ENCODE measurements around the gene SLC22A23. TPM values are rescaled to one million over a fixed set of nuclear protein-coding genes. Genes with fewer than 3 reads are reported as not detected.

The SLC22A23 gene
- polyA plus RNA-seq, 4 donors, result 9.5 to 38.3 (median 15.0) TPM

- DNase-seq (peak; percentile 62 to 69), FAIRE-seq (no peak)
- Histone ChIP-seq H3K4me3 (ENCODE audit: low read depth in 1 of 3, low read length in 3 of 3) (no peak overlapping the region), H3K4me1 (ENCODE audit: control insufficient read depth in 3 of 3, insufficient read depth in 2 of 3, low read depth in 1 of 3, low read length in 2 of 3) (peaks cover 0 to 33% (median 9%) of the 10 kb centered on the region in 3 donors), H3K36me3 (ENCODE audit: control insufficient read depth in 3 of 3, insufficient read depth in 2 of 3, low read depth in 1 of 3, low read length in 3 of 3) (peaks cover 0 to 27% (median 0%) of the 10 kb centered on the region in 3 donors), H3K27ac (ENCODE audit: low read depth in 1 of 3, low read length in 2 of 3) (peak overlapping the region in 1 of 3 donors; percentile 69), H3K27me3 (ENCODE audit: control insufficient read depth in 3 of 3, insufficient read depth in 3 of 3, low read length in 3 of 3) (peaks cover 0 to 2% (median 0%) of the 10 kb centered on the region in 3 donors), H3K9me3 (ENCODE audit: control insufficient read depth in 2 of 2, insufficient read depth in 1 of 2, low read depth in 1 of 2, low read length in 1 of 2) (no peaks in the 10 kb centered on the region)
- 63 to 80% (median 63%) methylated on average over 8 of the region's 8 CpGs for WGBS, 3 donors
Measured at GRCh38 chr6:3418496-3419060, 38.3 kb downstream of the SLC22A23 start.

- peaks cover 0 to 33% (median 9%) of the 10 kb centered on the region in 3 donors for H3K4me1 ChIP-seq (ENCODE audit: control insufficient read depth in 3 of 3, insufficient read depth in 2 of 3, low read depth in 1 of 3, low read length in 2 of 3)
- peaks cover 0 to 38% (median 0%) of the 10 kb centered on the region in 3 donors for H3K36me3 ChIP-seq (ENCODE audit: control insufficient read depth in 3 of 3, insufficient read depth in 2 of 3, low read depth in 1 of 3, low read length in 3 of 3)
- peaks cover 0 to 2% (median 0%) of the 10 kb centered on the region in 3 donors for H3K27me3 ChIP-seq (ENCODE audit: control insufficient read depth in 3 of 3, insufficient read depth in 3 of 3, low read length in 3 of 3)
- WGBS, 3 donors, result 86 to 90% (median 90%) methylated on average over 4 of the region's 4 CpGs
- H3K4me3 ChIP-seq (ENCODE audit: low read depth in 1 of 3, low read length in 3 of 3), result no peak overlapping the region
- H3K27ac ChIP-seq (ENCODE audit: low read depth in 1 of 3, low read length in 2 of 3), result no peak overlapping the region
- peaks cover 0 to 7% of the 10 kb centered on the region in 2 donors for H3K9me3 ChIP-seq (ENCODE audit: control insufficient read depth in 2 of 2, insufficient read depth in 1 of 2, low read depth in 1 of 2, low read length in 1 of 2)
- DNase-seq (no peak), FAIRE-seq (no peak)
Measured at GRCh38 chr6:3417473-3417872, 39.4 kb downstream of the SLC22A23 start.

GRCh38 chr6:3415490-3415889 is 41.4 kb downstream of the SLC22A23 start:
- FAIRE-seq (no peak), DNase-seq (no peak)
- Histone ChIP-seq H3K27ac (ENCODE audit: low read depth in 1 of 3, low read length in 2 of 3) (no peak overlapping the region), H3K4me3 (ENCODE audit: low read depth in 1 of 3, low read length in 3 of 3) (no peak overlapping the region), H3K9me3 (ENCODE audit: control insufficient read depth in 2 of 2, insufficient read depth in 1 of 2, low read depth in 1 of 2, low read length in 1 of 2) (peaks cover 0 to 8% of the 10 kb centered on the region in 2 donors), H3K4me1 (ENCODE audit: control insufficient read depth in 3 of 3, insufficient read depth in 2 of 3, low read depth in 1 of 3, low read length in 2 of 3) (peaks cover 0 to 42% (median 9%) of the 10 kb centered on the region in 3 donors), H3K27me3 (ENCODE audit: control insufficient read depth in 3 of 3, insufficient read depth in 3 of 3, low read length in 3 of 3) (peaks cover 0 to 2% (median 0%) of the 10 kb centered on the region in 3 donors), H3K36me3 (ENCODE audit: control insufficient read depth in 3 of 3, insufficient read depth in 2 of 3, low read depth in 1 of 3, low read length in 3 of 3) (peaks cover 0 to 38% (median 0%) of the 10 kb centered on the region in 3 donors)
- WGBS, 3 donors, result 89 to 91% (median 90%) methylated on average over 8 of the region's 8 CpGs

GRCh38 chr6:3415082-3415453 is 41.8 kb downstream of the SLC22A23 start:
- no peak for DNase-seq
- FAIRE-seq, result no peak
- Histone ChIP-seq H3K4me3 (ENCODE audit: low read depth in 1 of 3, low read length in 3 of 3) (no peak overlapping the region), H3K4me1 (ENCODE audit: control insufficient read depth in 3 of 3, insufficient read depth in 2 of 3, low read depth in 1 of 3, low read length in 2 of 3) (peaks cover 0 to 46% (median 9%) of the 10 kb centered on the region in 3 donors), H3K9me3 (ENCODE audit: control insufficient read depth in 2 of 2, insufficient read depth in 1 of 2, low read depth in 1 of 2, low read length in 1 of 2) (peaks cover 0 to 8% of the 10 kb centered on the region in 2 donors), H3K27ac (ENCODE audit: low read depth in 1 of 3, low read length in 2 of 3) (no peak overlapping the region), H3K36me3 (ENCODE audit: control insufficient read depth in 3 of 3, insufficient read depth in 2 of 3, low read depth in 1 of 3, low read length in 3 of 3) (peaks cover 0 to 38% (median 0%) of the 10 kb centered on the region in 3 donors), H3K27me3 (ENCODE audit: control insufficient read depth in 3 of 3, insufficient read depth in 3 of 3, low read length in 3 of 3) (peaks cover 0 to 2% (median 0%) of the 10 kb centered on the region in 3 donors)
- WGBS, 3 donors, result 70 to 81% (median 72%) methylated on average over 5 of the region's 5 CpGs

DNA sequence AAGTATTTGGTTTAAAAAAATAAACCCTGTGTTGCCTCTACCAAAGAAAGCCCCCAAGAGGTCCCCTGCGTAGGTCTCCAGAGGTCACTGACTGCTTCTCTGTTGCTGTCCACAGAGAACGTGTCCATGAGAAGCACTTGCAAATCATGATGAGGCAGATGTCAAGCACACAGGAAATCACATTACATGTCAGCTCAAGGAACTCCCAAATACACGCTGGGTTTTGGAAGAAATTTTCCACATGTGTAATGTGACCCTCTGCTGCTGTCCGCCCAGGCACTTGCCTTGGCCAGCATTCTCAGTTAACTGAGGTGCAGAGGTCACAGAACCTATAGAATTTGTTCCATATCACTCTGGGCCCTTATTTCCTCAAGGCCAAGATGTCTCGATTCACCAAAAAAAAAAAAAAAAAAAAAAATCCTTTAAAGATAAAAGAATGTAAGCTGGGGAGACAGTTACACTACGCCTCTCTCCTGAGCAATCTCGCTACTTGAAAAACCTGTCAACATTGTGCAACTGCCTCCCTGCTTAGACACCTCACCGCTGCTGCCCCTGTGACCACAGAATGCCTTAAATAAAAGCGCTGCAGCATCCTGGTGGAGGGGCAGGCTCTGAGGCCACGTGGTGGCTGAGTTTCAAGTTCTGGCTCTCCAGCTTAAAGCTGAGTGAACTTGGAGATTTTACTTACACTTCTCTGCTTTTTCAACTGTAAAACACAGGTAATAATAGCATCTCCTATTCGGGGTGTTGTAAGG is 42.3 kb downstream of the SLC22A23 start:
- FAIRE-seq, result no peak
- peaks cover 1 to 46% (median 6%) of the 10 kb centered on the region in 3 donors for H3K4me1 ChIP-seq (ENCODE audit: control insufficient read depth in 3 of 3, insufficient read depth in 2 of 3, low read depth in 1 of 3, low read length in 2 of 3)
- no peak overlapping the region for H3K4me3 ChIP-seq (ENCODE audit: low read depth in 1 of 3, low read length in 3 of 3)
- no peak overlapping the region for H3K27ac ChIP-seq (ENCODE audit: low read depth in 1 of 3, low read length in 2 of 3)
- peak in 1 of 2 donors; percentile 68 for DNase-seq
- H3K27me3 ChIP-seq (ENCODE audit: control insufficient read depth in 3 of 3, insufficient read depth in 3 of 3, low read length in 3 of 3), result peaks cover 0 to 2% (median 0%) of the 10 kb centered on the region in 3 donors
- H3K36me3 ChIP-seq (ENCODE audit: control insufficient read depth in 3 of 3, insufficient read depth in 2 of 3, low read depth in 1 of 3, low read length in 3 of 3), result peaks cover 0 to 38% (median 0%) of the 10 kb centered on the region in 3 donors
- WGBS, 3 donors, result 63 to 72% (median 64%) methylated on average over 11 of the region's 11 CpGs
- peaks cover 0 to 8% of the 10 kb centered on the region in 2 donors for H3K9me3 ChIP-seq (ENCODE audit: control insufficient read depth in 2 of 2, insufficient read depth in 1 of 2, low read depth in 1 of 2, low read length in 1 of 2)

- no peak for FAIRE-seq
- Histone ChIP-seq H3K36me3 (ENCODE audit: control insufficient read depth in 3 of 3, insufficient read depth in 2 of 3, low read depth in 1 of 3, low read length in 3 of 3) (peaks cover 0 to 41% (median 0%) of the 10 kb centered on the region in 3 donors), H3K9me3 (ENCODE audit: control insufficient read depth in 2 of 2, insufficient read depth in 1 of 2, low read depth in 1 of 2, low read length in 1 of 2) (peaks cover 0 to 8% of the 10 kb centered on the region in 2 donors), H3K27me3 (ENCODE audit: control insufficient read depth in 3 of 3, insufficient read depth in 3 of 3, low read length in 3 of 3) (peaks cover 0 to 2% (median 0%) of the 10 kb centered on the region in 3 donors), H3K4me1 (ENCODE audit: control insufficient read depth in 3 of 3, insufficient read depth in 2 of 3, low read depth in 1 of 3, low read length in 2 of 3) (peaks cover 2 to 46% (median 4%) of the 10 kb centered on the region in 3 donors), H3K4me3 (ENCODE audit: low read depth in 1 of 3, low read length in 3 of 3) (no peak overlapping the region), H3K27ac (ENCODE audit: low read depth in 1 of 3, low read length in 2 of 3) (no peak overlapping the region)
- no peak for DNase-seq
- WGBS, 3 donors, result 86 to 96% (median 88%) methylated on average over 3 of the region's 3 CpGs
Measured at GRCh38 chr6:3413592-3413991, 43.3 kb downstream of the SLC22A23 start.

DNA sequence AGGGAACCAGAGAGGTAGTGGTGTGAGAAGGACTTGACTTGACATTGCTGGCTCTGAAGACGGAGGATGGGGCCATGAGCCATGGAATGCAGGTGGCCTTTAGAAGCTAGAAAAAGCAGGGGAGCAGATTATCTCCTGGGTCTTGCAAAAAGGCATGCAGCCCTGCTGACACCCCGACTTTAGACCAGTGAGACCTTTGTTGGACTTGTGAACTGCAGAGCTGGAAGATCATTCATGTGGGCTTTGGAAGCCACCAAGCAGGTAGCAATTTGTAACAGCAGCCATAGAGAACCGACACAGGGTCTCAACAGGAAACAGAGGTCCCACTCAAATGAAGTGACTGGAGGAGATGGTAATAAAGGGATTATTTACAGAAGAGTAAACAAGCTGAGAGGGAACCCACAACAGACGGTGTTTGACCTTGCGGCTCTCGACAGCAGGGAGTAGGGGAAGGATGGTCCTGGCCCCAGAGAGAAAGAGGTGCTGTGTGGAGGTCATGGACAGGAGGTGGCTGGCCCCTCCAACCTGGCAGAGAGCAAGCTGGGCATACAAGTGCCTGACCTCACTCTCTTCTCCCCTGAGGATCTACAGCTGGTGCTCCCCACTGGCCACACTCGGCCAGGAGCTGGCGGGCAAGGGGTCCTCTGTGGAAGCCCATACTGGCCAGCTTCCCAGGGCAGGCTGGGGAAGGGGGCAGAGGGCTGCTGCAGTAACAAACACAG is 43.9 kb downstream of the SLC22A23 start:
- Histone ChIP-seq H3K9me3 (ENCODE audit: control insufficient read depth in 2 of 2, insufficient read depth in 1 of 2, low read depth in 1 of 2, low read length in 1 of 2) (peaks cover 0 to 8% of the 10 kb centered on the region in 2 donors), H3K4me3 (ENCODE audit: low read depth in 1 of 3, low read length in 3 of 3) (no peak overlapping the region), H3K4me1 (ENCODE audit: control insufficient read depth in 3 of 3, insufficient read depth in 2 of 3, low read depth in 1 of 3, low read length in 2 of 3) (peaks cover 1 to 46% (median 2%) of the 10 kb centered on the region in 3 donors), H3K36me3 (ENCODE audit: control insufficient read depth in 3 of 3, insufficient read depth in 2 of 3, low read depth in 1 of 3, low read length in 3 of 3) (peaks cover 0 to 41% (median 0%) of the 10 kb centered on the region in 3 donors), H3K27me3 (ENCODE audit: control insufficient read depth in 3 of 3, insufficient read depth in 3 of 3, low read length in 3 of 3) (peaks cover 0 to 2% (median 0%) of the 10 kb centered on the region in 3 donors), H3K27ac (ENCODE audit: low read depth in 1 of 3, low read length in 2 of 3) (no peak overlapping the region)
- 72 to 88% (median 77%) methylated on average over 8 of the region's 8 CpGs for WGBS, 3 donors
- DNase-seq (no peak), FAIRE-seq (no peak)
